GM19395 (cell line): ENCODE data around the gene GPR61.

Source experiments
- ATAC-seq: cut with Tn5 transposase; IDR thresholded peaks from one replicate; pipeline ENCODE4 v1.9.1; 2021; ENCODE audit warnings: mild to moderate bottlenecking, moderate library complexity; ENCODE audit not compliant: unreplicated experiment

GPR61 gene

DNA sequence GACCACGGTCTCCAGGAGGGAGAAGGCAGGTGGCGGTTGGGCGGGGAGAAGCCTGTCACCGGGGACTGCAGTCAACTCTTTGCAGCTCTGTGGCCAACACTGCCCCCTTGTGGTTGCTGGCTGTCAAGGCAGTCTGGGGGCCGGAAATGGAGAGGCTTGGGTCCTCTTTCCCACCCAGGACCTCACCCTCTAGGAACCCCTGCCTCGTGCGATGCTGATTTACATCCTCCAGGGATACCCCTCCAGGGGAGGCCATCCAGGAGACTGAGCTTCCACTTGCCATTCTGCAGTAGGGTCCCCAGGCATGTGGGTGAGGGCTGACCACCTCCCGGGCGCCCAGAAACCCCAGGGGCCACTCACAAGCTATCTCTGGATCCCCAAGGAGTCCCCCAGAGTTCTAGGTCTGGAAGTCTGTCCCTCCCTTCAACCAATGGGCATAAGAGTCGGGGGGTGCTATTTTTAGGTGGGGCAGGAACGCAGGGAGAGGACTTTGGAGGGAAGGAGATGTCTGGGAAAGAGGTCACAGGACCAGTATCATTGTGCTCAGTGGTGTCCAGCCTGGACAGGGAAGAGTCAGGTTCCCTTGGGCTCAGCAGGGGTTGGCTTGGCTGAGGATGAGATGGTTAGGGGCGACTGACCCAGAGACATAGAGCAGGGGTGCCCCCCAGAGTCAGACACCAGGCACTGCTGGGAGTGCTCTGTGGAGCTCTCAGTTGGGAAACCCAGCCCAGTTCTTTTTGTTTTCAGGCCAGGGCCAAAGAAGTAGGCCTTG lies 7.1 kb upstream of the GPR61 start:
- ATAC-seq: peak; percentile 76

DNA sequence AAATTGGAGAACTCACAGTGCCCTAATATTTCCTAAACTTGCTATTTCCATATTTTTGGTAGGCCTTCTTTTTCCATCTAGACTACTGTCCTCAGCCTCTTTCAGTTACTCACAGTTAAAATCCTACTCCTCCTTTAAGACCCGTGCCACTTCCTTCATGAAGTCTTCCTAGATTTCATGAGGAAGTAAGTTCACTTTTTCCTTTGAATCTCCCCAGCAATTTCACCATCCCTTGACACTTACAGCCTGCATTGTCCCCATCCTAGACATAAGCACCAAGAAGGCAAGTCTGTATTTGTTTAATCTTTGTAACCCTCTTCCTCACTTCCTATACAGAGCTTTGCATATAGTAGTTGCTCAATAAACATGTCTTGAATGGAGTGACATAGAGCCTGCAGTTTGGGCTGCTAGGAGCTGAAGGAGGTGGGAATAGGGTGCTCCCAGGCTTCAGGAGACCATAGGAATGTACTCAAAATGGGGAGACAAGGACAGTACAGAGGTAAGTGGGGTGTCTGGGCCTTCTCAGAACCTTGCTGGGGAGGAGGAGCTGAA lies 5.3 kb upstream of the GPR61 start:
- ATAC-seq: no peak

- no peak for ATAC-seq
Measured at GRCh38 chr1:109535481-109535880, 4.2 kb upstream of the GPR61 start.

- no peak for ATAC-seq
Measured at GRCh38 chr1:109535971-109536491, 3.6 kb upstream of the GPR61 start.

- ATAC-seq: no peak
Measured at GRCh38 chr1:109537450-109538178, 2.1 kb upstream of the GPR61 start.

DNA sequence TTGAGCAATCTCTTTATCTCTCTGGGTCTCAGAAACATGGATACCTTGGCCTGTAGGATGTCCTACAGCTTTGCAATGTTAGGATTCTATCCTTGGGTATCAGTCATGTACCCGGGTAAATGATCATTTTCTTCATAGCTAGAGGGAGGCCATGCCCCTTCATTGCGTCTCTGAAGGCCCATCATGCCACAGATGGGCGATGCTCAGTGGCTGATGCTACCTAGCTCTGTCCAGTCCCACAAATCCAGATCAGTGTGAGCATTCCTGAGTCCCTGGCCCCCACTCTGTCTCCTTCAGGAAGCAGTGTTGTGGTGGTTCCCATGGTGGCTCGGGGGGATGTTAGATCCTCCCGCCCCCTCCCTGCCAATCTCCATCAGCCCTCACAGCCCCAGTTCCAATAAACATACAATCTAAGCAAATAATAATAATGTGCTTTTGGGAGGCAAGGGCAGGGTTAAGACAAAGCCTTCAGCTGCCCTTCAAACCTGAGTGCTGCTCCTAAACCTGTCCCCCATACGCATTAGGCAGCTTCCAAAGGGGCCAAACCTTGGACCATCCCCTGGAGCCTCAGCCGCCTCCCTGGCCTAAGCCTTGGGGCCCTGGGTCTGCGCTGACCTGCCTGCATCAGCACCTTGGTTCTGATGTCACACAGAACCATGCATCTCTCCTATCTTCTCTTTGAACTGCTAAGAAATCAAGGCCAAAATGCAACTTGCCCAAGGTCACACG lies 681 bp upstream of the GPR61 start:
- no peak for ATAC-seq

DNA sequence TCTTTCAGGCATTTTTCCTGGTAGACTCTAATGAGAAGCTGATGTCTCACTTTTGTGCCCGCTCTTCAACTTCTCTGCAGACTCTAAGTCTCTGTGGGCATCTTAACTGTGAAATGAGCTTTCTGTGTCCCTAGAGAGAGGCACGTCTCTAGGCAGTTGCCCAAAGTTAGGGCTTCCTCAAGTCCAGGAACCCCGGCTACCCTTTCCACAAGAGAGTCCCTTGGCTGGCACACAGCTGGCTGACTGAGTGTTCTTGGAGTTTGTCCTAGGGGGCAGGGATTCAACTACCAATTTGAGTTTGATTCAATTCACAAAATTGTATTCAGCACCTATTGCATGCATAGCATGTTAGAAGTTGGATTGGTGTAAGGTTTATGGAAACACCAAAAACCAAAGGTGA lies 1.4 kb downstream of the GPR61 start:
- ATAC-seq: no peak

DNA sequence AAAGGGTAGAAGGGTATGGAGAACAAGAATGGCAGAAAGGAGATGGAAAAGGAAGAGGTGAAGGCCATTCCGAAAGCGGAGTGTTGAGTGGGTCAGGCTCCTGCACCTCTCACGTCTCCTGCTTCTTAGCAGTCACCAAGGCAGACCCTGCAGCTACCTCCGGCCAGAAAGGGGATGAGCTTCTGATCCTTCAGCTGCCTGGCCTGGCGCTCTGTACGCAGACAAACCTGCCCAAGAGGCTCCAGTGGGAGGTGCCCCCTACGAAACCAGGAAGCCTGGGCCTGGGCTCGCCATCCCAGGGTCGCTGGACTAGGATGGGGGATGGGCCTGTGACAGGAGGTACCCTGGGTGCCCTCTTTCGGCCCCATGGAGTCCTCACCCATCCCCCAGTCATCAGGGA lies 3.0 kb downstream of the GPR61 start:
- no peak for ATAC-seq

DNA sequence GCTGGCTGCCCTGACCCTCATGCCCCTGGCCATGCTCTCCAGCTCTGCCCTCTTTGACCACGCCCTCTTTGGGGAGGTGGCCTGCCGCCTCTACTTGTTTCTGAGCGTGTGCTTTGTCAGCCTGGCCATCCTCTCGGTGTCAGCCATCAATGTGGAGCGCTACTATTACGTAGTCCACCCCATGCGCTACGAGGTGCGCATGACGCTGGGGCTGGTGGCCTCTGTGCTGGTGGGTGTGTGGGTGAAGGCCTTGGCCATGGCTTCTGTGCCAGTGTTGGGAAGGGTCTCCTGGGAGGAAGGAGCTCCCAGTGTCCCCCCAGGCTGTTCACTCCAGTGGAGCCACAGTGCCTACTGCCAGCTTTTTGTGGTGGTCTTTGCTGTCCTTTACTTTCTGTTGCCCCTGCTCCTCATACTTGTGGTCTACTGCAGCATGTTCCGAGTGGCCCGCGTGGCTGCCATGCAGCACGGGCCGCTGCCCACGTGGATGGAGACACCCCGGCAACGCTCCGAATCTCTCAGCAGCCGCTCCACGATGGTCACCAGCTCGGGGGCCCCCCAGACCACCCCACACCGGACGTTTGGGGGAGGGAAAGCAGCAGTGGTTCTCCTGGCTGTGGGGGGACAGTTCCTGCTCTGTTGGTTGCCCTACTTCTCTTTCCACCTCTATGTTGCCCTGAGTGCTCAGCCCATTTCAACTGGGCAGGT lies 3.8 kb downstream of the GPR61 start:
- ATAC-seq: no peak

GRCh38 chr1:109543988-109544735 lies 4.5 kb downstream of the GPR61 start:
- no peak for ATAC-seq

GRCh38 chr1:109546311-109547109 lies 6.8 kb downstream of the GPR61 start:
- ATAC-seq: peak; percentile 55

- peak; percentile 18 for ATAC-seq
Measured at GRCh38 chr1:109547463-109548320, 8.0 kb downstream of the GPR61 start.

DNA sequence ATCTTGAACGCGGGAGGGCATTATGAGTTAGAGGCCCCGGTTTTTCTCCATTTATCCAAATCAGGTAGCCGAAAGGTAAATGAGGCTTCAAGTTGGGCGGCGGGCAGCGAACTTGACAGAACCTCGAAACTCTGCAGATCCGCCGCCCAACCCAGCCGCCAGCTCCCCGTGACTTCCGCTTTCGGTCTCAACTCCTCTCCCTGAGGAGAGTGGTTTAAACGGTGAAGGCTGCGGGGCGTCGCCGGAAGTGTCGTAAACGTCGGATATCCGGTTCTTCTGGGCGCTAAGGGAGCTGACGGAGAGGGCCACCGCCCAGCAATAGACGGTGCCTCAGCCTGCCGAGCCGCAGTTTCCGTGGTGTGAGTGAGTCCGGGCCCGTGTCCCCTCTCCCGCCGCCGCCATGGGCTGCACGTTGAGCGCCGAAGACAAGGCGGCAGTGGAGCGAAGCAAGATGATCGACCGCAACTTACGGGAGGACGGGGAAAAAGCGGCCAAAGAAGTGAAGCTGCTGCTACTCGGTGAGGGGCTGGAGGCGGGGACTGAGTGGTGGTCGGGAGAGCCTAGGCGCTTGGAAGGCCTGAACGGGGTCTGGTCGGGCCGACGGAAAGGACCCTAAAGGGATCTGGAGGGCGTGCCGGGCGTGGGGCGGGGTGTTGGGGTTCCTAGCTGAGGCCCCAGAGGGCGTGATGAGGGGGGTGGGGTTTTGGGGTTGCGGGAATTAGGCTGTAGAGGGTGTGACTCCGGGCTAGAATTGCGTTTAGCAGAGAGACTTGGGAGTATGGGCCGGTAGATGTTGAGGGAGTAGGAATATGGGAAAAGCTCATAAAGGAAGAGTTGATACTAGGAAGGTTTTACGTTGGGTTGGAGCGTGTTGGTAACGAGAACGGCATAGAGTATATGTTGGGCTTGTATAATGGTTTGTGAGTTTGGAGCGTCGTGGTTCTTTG lies 8.9 kb downstream of the GPR61 start, which contains the start of gene GNAI3:
GNAI3 (plus strand) TSS at position 295 of the 947 bp plus-strand sequence; CDS start at position 401, 106 bp downstream.
- ATAC-seq: peak; percentile 86

DNA sequence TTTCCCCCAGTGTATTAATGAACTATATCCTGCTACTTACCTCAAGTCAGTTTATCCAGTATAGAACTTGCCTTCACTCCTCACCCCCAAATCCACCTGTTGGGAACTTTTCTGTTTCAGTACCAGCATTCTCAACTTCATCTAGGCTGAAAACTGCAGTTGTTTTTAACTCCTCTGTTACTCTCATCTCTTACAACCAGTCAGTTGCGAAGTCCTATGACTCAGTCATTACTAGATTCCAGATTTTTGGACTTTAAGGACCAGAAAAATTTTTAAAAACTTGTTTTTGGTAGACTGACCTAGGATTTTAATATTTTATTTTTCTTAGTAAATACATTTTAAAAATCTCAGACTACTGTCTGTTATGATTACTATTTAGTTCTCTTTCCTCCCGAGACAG lies 16.9 kb downstream of the GPR61 start:
- no peak for ATAC-seq

- no peak for ATAC-seq
Measured at GRCh38 chr1:109557520-109557919, 17.8 kb downstream of the GPR61 start.

DNA sequence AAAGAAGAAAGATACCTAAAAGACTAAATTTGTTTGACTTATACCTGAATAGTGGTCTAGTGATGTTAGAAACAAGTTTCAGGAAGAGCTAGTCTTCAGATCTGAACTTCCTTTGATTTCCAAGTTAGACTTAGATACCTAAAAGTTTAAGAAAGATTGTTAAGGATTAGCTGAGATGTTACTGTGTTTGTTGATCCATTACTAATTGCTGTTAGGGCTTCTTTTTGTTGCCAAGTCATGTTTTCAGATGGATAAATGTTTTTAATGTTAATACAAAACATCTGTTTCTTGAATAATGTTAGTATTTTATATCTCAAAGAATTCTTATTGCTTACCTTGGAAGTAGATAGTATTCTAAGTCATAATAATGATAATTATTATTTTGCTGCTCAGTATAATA lies 20.3 kb downstream of the GPR61 start:
- no peak for ATAC-seq
